Heart left ventricle (tissue), 16 donors: ENCODE results near the gene MAGI2. TPM values are rescaled to one million over a fixed set of nuclear protein-coding genes. Genes with fewer than 3 reads are reported as not detected.

Experiments
- ATAC-seq, 4 donors: fragments of 200-7000 bp; cut with Tn5 transposase; one replicate each; pipeline ENCODE4 v1.9.1; 2020 to 2022; ENCODE audit warnings: moderate library complexity in 4 of 4, mild to moderate bottlenecking in 3 of 4, moderate number of reproducible peaks in 1 of 4
- DNase-seq, 5 donors: peaks; one replicate each; pipeline ENCODE4 v3.0.0-alpha.2; 2020
- H3K27ac ChIP-seq, 12 donors: fragments of 200-600 bp; sonication (generic) in 4 of 12; one replicate each; pipeline versions ENCODE4 v1.5.0 to v1.8.0; 2016 to 2022; ENCODE audit warnings: mild to moderate bottlenecking in 2 of 12
- H3K27me3 ChIP-seq, 9 donors: fragments of 200-600 bp; sonication (generic) in 2 of 9; one replicate each; pipeline versions ENCODE4 v1.5.1 to v1.8.0; 2016 to 2022; ENCODE audit warnings: mild to moderate bottlenecking in 3 of 9
- H3K36me3 ChIP-seq, 9 donors: fragments of 200-600 bp; sonication (generic) in 2 of 9; one replicate each; pipeline versions ENCODE4 v1.5.0 to v1.8.0; 2018 to 2022; ENCODE audit warnings: mild to moderate bottlenecking in 2 of 9
- H3K4me1 ChIP-seq, 12 donors: fragments of 200-600 bp; sonication (generic) in 4 of 12; one replicate each; pipeline versions ENCODE4 v1.5.0 to v1.8.0; 2016 to 2022; ENCODE audit warnings: mild to moderate bottlenecking in 3 of 12
- H3K4me3 ChIP-seq, 12 donors: fragments of 200-600 bp; sonication (generic) in 4 of 12; one replicate each; pipeline versions ENCODE4 v1.5.0 to v1.8.0; 2017 to 2022; ENCODE audit warnings: mild to moderate bottlenecking in 9 of 12, moderate library complexity in 4 of 12
- H3K9me3 ChIP-seq, 12 donors: fragments of 200-600 bp; sonication (generic) in 4 of 12; one replicate each; pipeline versions ENCODE4 v1.5.0 to v1.8.0; 2016 to 2022; ENCODE audit warnings: mild to moderate bottlenecking in 1 of 12
- POLR2A ChIP-seq, 2 donors: fragments of 450-650 bp; IDR thresholded peaks; one replicate each; pipeline ENCODE4 v1.6.1; 2017; ENCODE audit warnings: antibody characterized with exemption in 2 of 2, mild to moderate bottlenecking in 2 of 2, moderate library complexity in 2 of 2
- WGBS, 4 donors: extraction: QIAGEN DNeasy Blood & Tissue Kit in 2 of 4; methylation state at CpG; one replicate each; pipeline versions ENCODE4 v1.1.5 to v1.1.7; 2013 to 2018; 5-methylcytosine and 5-hydroxymethylcytosine counted together
- intact Hi-C, 10 donors: fragments of 100-400 bp; cut with DNase I; formaldehyde crosslinking; loops; one replicate each; pipeline versions ENCODE4 v1.11.1 to v1.14.2; 2022
- polyA plus RNA-seq, 2 donors: library from polyadenylated mRNA; stranded (reverse); fragments of 200-250 nt; gene quantifications; one replicate each; pipeline ENCODE4 v1.2.3, GENCODE V29; 2013
- total RNA-seq, 9 donors: library from RNA; depleted of rRNA in 2 of 9; stranded (reverse); fragments of >200 nt in 2 of 9; fragmentation: NEBNext Ultra II Directional in 3 of 9; extraction: Animal tissue kit (Norgen Biotek cat#: 25700) in 3 of 9; gene quantifications; one replicate each; pipeline versions ENCODE4 v1.1.0 to v1.2.4, GENCODE V29; 2016 to 2023
- TF ChIP-seq, protein P1 (sequence below), 12 donors: fragments of 200-600 bp; sonication (generic) in 4 of 12; IDR thresholded peaks; one replicate each; pipeline versions ENCODE4 v1.5.0 to v1.8.0; 2018 to 2022; ENCODE audit warnings: antibody characterized with exemption in 12 of 12, mild to moderate bottlenecking in 5 of 12
- donor health status: ischemic (EF 13 %, LVEDD 7.1; RV severe dilation, severe dysfunction).
- donor health status: healthy with polysubstance abuse.
- donor health status: DM: no; HTN: yes; CAD: no.
- donor health status: DM: no; HTN: no; CAD: no.
- donor health status: ischemic (EF 25% LVEDD 6.9; RV normal size, moderate dysfunction).
- donor health status: ischemic (EF 25% LVEDD 5.7; RV mildly dilated, moderate dysfunction).
- donor health status: healthy.
- donor health status: DM: yes; HTN: yes; CAD: no.
- donor health status: ischemic (EF 35%, LVEDD 5.7; RV mildly dilated, moderate dysfunction).
- donor health status: nonischemic (EF 11% LVEDD 7.7; RV severe dilation, severe dysfunction).
- donor health status: DM: yes; HTN: yes; CAD: no.
- donor health status: PGD.
- donor health status: ischemic (EF 29% LVEDD 5.4; RV normal size, mild dysfunction).
- donor health status: nonischemic (EF 23%, LVEDD 6.1; RV moderate dilation, normal function).

The MAGI2 gene
- total and polyA plus RNA-seq, 11 donors, result 1.1 to 6.8 (median 3.8) TPM

DNA sequence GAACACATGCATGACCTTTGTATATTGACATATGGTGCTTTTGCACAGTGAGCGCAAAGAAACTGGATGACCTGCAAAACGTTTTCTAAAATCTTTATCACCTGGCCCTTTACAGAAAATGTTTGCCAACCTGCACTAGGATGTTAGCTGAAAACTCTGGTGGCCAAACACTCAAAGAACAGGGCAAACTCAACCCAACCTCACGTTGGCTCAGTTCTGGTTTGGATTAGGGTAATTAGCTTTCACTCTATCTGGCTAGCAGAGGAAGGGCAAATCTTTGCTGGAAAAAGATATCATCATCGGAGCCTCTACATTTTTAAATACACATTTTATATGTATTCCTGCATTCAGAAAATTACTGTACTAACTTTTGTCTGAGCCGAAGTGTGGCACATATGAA is 966.0 kb downstream of the MAGI2 start:
- ATAC-seq (no peak), DNase-seq (no peak)
- 58 to 76% (median 73%) methylated on average over 5 of the region's 5 CpGs for WGBS, 4 donors
- Histone ChIP-seq H3K27me3 (no peaks in the 10 kb centered on the region), H3K4me1 (no peaks in the 10 kb centered on the region), H3K9me3 (no peaks in the 10 kb centered on the region), H3K4me3 (no peak overlapping the region), H3K27ac (no peak overlapping the region), H3K36me3 (no peaks in the 10 kb centered on the region)
- TF ChIP-seq, protein P1, sequence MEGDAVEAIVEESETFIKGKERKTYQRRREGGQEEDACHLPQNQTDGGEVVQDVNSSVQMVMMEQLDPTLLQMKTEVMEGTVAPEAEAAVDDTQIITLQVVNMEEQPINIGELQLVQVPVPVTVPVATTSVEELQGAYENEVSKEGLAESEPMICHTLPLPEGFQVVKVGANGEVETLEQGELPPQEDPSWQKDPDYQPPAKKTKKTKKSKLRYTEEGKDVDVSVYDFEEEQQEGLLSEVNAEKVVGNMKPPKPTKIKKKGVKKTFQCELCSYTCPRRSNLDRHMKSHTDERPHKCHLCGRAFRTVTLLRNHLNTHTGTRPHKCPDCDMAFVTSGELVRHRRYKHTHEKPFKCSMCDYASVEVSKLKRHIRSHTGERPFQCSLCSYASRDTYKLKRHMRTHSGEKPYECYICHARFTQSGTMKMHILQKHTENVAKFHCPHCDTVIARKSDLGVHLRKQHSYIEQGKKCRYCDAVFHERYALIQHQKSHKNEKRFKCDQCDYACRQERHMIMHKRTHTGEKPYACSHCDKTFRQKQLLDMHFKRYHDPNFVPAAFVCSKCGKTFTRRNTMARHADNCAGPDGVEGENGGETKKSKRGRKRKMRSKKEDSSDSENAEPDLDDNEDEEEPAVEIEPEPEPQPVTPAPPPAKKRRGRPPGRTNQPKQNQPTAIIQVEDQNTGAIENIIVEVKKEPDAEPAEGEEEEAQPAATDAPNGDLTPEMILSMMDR (IDR thresholded peaks at IDR 0.05), result no peak
- no peak for TF ChIP-seq POLR2A (IDR thresholded peaks at IDR 0.05)
- intact Hi-C loops, result no loop called here

DNA sequence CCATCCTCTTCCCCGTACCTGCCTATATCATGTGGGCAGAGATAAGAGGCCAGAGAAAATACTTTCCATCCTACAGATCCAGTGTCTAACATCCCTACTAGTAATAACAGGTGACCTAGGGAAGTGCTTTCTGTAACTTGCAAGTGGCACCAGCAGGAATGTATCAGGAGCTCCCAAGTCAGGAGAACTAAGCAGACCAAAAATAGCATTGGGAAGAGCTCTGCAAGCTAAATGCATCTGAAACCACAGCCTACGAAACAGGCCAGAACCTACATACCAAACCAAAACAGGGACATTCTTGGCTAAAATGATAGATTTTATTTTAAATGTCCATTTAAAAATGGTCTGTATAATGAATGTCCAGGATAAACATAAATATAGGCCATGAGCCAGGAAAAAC is 974.1 kb downstream of the MAGI2 start:
- H3K4me1 ChIP-seq, result peaks cover 0 to 12% (median 0%) of the 10 kb centered on the region in 12 donors
- ATAC-seq (peak; percentile 55 to 65 (median 57)), DNase-seq (no peak)
- no peak overlapping the region for H3K27ac ChIP-seq
- no peaks in the 10 kb centered on the region for H3K36me3 ChIP-seq
- TF ChIP-seq, protein P1 (IDR thresholded peaks at IDR 0.05), result no peak
- intact Hi-C loops, result no loop called here
- H3K4me3 ChIP-seq, result no peak overlapping the region
- 43 to 59% (median 48%) methylated on average over 2 of the region's 2 CpGs for WGBS, 4 donors
- no peaks in the 10 kb centered on the region for H3K27me3 ChIP-seq
- no peaks in the 10 kb centered on the region for H3K9me3 ChIP-seq

DNA sequence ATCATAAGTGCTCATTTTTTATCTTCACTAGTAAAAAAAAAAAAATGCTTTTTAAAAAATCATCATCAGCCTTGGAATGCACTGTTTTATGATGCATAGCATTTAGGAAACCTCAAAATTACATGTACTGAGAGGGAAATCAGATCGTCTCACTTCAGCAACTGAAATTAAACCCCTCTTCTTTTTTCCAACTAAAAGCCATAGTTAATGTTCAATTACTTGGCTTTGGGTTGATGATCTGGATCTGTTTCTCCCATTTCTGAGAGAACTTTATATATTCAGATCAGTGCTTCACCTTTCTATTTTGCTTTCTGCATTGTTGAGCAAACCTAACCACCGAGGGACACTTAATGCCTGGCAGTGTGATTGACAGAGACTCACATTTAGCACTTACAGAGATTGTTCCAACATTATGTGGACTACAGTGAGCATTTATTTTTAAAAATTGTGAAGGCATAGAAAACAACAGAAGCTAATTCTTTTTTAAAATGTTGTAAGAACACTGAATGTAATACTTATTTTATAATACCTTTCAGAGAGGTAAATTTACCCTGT is 976.5 kb downstream of the MAGI2 start:
- no peaks in the 10 kb centered on the region for H3K9me3 ChIP-seq
- no peak for TF ChIP-seq POLR2A (IDR thresholded peaks at IDR 0.05)
- TF ChIP-seq, protein P1 (IDR thresholded peaks at IDR 0.05), result no peak
- intact Hi-C loops, result no loop called here
- H3K27ac ChIP-seq, result no peak overlapping the region
- H3K36me3 ChIP-seq, result no peaks in the 10 kb centered on the region
- 58 to 68% (median 64%) methylated on average over 2 of the region's 2 CpGs for WGBS, 4 donors
- DNase-seq, result no peak
- peaks cover 0 to 12% (median 0%) of the 10 kb centered on the region in 12 donors for H3K4me1 ChIP-seq
- no peaks in the 10 kb centered on the region for H3K27me3 ChIP-seq
- ATAC-seq, result no peak
- no peak overlapping the region for H3K4me3 ChIP-seq

DNA sequence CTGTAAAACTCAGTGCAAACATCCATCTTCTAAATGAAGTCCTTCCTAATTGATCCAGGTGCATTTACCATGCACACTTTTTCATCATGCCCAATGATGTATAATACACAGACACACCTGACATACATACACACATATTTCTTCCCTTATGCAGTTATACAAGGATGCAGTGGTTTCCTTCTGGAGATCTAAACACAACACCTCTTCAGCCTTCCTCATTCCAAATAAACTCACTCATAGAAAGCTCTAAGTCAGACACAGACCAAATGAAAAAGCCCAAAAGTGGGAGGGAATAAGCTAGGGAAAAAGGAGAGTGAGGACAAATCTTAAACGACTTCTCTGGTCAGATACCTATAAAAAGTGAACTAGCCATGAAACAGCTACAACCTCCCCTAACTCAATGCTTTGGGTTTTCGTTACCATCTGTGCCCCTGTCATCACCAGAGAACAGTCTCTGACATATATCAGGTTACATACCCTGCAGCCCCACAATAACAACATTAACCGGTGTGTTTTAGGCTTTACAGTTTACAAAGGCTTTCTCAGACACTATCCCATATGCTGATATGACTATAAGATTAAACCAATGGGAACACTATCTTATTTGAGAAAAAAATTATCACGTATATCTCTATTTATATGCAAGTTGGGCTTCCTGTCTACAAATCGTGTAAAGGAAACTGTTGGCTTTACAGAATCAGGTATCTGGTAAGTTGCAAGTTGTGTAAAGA is 979.7 kb downstream of the MAGI2 start:
- DNase-seq (no peak), ATAC-seq (peak in 1 of 4 donors; percentile 42)

More for the DNA sequence above, 979.7 kb downstream of the MAGI2 start:
- no peaks in the 10 kb centered on the region for H3K36me3 ChIP-seq
- TF ChIP-seq, protein P1 (IDR thresholded peaks at IDR 0.05), result no peak
- TF ChIP-seq POLR2A (IDR thresholded peaks at IDR 0.05), result no peak
- 25 to 39% (median 26%) methylated on average over 5 of the region's 5 CpGs for WGBS, 4 donors
- peaks cover 0 to 3% (median 0%) of the 10 kb centered on the region in 12 donors for H3K4me1 ChIP-seq
- H3K9me3 ChIP-seq, result no peaks in the 10 kb centered on the region
- intact Hi-C loops, result no loop called here
- H3K4me3 ChIP-seq, result no peak overlapping the region
- H3K27me3 ChIP-seq, result no peaks in the 10 kb centered on the region
- no peak overlapping the region for H3K27ac ChIP-seq
